ENCODE data around the gene SAG. TPM values are rescaled to one million over a fixed set of nuclear protein-coding genes. Genes with fewer than 3 reads are reported as not detected.

The SAG gene
- total and polyA plus RNA-seq, 9 of the 15 experiments (the other 6 are each of a cell fraction or from before 2014, with no cell fraction given) = 0.04 to 0.64 (median 0.31) TPM; not detected in 5

- TF ChIP-seq YBX1 (IDR thresholded peaks at IDR 0.05) (no peak), EHMT2 (IDR thresholded peaks at IDR 0.05) (no peak), NFXL1 (CRISPR knock-in tag; IDR thresholded peaks at IDR 0.05) (no peak), IFI16 (CRISPR knock-in tag; IDR thresholded peaks at IDR 0.05) (no peak), TEAD1 (CRISPR knock-in tag; IDR thresholded peaks at IDR 0.05) (no peak), ZNF830 (CRISPR knock-in tag; IDR thresholded peaks at IDR 0.05) (no peak), HIVEP1 (CRISPR knock-in tag; IDR thresholded peaks at IDR 0.05) (no peak)
- TF ChIP-seq, protein P1, sequence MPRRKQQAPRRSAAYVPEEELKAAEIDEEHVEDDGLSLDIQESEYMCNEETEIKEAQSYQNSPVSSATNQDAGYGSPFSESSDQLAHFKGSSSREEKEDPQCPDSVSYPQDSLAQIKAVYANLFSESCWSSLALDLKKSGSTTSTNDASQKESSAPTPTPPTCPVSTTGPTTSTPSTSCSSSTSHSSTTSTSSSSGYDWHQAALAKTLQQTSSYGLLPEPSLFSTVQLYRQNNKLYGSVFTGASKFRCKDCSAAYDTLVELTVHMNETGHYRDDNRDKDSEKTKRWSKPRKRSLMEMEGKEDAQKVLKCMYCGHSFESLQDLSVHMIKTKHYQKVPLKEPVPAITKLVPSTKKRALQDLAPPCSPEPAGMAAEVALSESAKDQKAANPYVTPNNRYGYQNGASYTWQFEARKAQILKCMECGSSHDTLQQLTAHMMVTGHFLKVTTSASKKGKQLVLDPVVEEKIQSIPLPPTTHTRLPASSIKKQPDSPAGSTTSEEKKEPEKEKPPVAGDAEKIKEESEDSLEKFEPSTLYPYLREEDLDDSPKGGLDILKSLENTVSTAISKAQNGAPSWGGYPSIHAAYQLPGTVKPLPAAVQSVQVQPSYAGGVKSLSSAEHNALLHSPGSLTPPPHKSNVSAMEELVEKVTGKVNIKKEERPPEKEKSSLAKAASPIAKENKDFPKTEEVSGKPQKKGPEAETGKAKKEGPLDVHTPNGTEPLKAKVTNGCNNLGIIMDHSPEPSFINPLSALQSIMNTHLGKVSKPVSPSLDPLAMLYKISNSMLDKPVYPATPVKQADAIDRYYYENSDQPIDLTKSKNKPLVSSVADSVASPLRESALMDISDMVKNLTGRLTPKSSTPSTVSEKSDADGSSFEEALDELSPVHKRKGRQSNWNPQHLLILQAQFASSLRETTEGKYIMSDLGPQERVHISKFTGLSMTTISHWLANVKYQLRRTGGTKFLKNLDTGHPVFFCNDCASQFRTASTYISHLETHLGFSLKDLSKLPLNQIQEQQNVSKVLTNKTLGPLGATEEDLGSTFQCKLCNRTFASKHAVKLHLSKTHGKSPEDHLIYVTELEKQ (CRISPR knock-in tag; IDR thresholded peaks at IDR 0.05) = no peak
- TF ChIP-seq, protein P2, sequence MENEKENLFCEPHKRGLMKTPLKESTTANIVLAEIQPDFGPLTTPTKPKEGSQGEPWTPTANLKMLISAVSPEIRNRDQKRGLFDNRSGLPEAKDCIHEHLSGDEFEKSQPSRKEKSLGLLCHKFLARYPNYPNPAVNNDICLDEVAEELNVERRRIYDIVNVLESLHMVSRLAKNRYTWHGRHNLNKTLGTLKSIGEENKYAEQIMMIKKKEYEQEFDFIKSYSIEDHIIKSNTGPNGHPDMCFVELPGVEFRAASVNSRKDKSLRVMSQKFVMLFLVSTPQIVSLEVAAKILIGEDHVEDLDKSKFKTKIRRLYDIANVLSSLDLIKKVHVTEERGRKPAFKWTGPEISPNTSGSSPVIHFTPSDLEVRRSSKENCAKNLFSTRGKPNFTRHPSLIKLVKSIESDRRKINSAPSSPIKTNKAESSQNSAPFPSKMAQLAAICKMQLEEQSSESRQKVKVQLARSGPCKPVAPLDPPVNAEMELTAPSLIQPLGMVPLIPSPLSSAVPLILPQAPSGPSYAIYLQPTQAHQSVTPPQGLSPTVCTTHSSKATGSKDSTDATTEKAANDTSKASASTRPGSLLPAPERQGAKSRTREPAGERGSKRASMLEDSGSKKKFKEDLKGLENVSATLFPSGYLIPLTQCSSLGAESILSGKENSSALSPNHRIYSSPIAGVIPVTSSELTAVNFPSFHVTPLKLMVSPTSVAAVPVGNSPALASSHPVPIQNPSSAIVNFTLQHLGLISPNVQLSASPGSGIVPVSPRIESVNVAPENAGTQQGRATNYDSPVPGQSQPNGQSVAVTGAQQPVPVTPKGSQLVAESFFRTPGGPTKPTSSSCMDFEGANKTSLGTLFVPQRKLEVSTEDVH (IDR thresholded peaks at IDR 0.05; ENCODE audit: low read depth, partially characterized antibody) = no peak
Measured at GRCh38 chr2:233320470-233320869, 12.9 kb downstream of the SAG start (continued).
